Ramos (cell line): Measurements from ENCODE around the gene KCNN4.
"Not testable (repeated sequence)": the region's sequence is repeated elsewhere in the genome, so short reads cannot be mapped to it uniquely, and the experiment has no call there.

Experiments used
- in situ Hi-C: fragments of 300-500 bp; cut with MboI; formaldehyde crosslinking; loops from one replicate; pipeline ENCODE4 v1.14.3; 2022; ENCODE audit warnings: low sequenced_read_pairs; ENCODE audit not compliant: unreplicated experiment

Gene KCNN4

DNA sequence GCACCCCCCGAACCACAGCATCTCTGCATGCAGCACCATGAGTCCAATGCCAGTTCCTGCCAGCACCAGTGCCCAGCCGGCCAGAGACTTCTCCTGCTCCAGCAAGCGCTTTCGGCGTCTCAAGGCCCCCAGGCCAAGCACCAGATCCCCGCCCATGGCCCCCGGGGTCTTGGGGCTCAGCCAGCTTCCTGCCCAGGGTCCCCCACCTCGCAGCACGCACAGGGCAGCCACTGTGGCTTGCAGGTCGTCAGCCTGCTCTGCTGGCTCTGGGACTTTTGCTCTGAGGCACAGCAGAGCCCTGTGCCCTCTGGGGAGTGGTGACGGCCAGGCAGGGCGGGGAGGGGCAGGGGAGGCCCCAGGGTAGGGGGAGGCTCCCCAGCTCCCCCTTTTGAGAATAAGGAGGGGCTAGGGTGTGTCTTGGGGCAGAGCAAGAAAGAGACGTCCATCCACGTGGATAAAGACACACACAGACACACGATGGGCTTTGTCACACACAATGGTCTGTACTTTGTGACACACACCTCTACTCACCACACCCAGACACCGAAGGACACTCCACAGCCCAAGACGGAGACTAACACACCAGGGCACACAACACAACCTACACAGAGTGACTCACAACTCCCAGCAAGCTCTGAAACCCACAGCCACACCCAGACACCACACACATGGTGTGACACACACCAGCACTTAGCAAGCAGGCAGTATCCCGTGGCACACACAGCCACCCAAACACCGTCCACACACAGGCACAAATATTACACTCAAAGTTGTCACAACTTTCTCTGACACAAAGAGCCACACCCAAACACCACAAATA lies at the start of gene KCNN4:
KCNN4 (minus strand) TSS at position 268 of the 820 bp plus-strand sequence; CDS start at position 156, 112 bp downstream.
- in situ Hi-C loops = no loop called here

DNA sequence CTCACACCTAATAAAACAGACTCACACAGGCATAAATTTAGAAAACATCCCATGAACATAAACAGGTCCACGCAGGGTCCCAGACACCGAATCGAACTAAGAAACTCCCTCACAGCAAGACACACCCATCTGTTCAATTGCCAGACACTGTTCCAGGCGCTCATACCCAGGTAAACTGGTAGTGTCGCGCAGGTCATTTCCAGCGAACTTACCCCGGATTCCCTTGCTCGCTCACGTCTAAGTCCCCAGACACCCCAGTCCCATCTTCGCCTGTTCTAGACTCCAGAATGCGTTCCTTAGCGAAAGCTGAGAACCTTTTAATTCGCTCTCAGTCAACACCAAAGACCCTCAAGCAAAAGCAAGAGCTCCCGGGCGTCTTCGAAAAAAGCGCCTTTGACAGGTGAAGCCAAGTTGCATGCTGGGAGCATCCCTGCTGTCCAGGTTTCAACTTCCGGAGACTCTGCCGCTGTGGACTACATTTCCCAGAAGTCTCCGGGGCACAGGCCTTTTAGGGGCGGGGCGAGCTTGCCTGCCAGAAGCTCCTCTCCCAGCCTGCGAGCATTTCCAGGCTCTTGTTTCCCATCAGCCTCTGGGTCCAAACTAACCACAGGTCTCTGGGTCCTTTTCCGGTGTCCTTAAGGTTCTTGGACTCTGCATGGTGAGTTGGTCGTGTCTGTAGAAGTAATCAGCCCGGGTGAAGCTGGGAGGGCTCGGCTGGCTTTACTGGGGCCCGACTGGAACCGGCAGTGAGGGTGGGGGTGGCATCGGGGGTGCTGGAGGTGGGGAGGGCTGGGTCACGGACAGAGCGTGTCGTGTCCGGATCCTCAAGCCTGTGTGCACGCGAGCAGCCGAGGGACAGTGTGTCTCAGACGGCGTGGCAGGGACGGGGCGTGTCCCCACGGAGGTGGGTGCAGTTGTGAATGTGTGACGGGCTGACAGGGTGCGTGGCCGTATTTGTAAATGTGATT lies 46.3 kb upstream of the KCNN4 start, which contains the start of gene ZNF283:
ZNF283 (plus strand) TSS at position 535 of the 968 bp plus-strand sequence. CDS start 6,184 bp downstream, outside the sequence.
- in situ Hi-C loops = no loop called here

- in situ Hi-C loops = not testable (repeated sequence)
Measured at GRCh38 chr19:43824572-43824971, 43.8 kb upstream of the KCNN4 start.

GRCh38 chr19:43823856-43824255 lies 43.1 kb upstream of the KCNN4 start:
- in situ Hi-C loops = not testable (repeated sequence)

GRCh38 chr19:43820884-43821215 lies 40.1 kb upstream of the KCNN4 start:
- in situ Hi-C loops = no loop called here

DNA sequence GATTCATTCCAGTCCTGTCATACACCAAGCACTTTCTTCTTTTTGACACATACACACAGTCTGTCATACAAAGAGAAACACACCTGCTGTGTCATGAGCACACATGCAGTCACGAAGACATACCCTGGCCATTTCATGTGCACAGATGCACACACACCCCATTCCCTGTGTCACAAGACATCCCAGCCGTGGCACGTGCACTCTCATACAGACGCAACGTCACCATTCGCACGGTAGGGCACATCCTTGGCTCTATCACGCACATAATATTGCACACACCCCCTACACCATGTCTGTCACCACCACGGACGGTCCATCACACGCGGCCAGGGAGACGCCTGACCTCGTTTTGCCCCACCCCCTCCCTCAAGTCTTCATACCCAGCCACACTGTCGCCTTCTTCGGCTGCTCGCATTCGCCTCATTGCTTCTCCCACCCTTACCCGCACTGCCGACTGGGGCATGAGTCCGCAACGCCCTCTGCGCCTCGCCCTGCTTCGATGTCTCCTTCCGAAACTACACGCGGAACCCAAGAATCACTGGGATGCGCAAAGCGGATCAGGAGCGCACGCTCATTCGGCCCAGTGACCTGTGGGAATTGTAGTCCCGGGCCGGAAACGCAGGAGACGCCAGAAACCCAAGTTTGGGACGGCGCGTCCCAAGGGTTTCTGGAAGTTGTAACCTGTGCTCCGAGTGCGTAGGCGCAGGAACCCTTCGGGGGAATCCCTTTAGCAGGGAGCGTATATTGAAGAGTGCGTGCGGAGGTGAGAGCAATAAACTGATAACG lies 39.5 kb upstream of the KCNN4 start:
- in situ Hi-C loops = no loop called here

DNA sequence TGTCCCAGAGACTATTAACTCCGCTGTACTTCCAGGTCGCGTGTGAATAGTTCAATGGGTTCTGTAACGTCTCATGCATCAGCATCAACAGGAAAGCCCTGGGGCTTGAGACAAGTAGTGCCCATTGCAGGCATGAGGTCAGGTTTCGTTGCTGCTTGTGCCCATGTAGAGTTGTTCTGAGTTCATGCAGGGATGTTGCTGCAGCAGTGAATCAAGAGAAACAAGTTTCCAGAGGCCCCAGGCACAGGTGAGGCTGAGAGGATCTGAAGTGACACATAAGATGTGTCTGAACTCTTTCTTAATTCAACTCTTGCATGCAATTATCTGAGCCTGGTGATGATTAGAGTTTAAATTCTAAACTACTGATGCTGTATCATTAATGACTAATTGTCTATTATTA lies 37.7 kb upstream of the KCNN4 start:
- in situ Hi-C loops = no loop called here

DNA sequence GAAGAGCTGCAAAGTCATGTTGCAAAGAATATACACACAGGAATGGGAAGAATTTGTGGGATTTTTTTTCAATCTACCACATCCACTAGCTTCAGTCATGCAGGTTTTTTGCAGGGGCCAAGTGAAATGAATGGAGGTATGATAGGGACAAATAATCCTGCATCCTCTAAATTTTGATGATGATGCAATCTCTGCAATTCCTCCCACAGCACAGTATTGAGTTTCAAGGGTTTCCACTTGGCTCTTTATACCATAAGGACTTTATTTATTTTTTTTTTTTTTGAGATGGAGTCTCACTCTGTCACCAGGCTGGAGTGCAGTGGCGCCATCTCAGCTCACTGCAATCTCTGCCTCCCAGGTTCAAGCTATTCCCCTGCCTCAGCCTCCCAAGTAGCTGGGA lies 36.7 kb upstream of the KCNN4 start:
- in situ Hi-C loops = not testable (repeated sequence)

DNA sequence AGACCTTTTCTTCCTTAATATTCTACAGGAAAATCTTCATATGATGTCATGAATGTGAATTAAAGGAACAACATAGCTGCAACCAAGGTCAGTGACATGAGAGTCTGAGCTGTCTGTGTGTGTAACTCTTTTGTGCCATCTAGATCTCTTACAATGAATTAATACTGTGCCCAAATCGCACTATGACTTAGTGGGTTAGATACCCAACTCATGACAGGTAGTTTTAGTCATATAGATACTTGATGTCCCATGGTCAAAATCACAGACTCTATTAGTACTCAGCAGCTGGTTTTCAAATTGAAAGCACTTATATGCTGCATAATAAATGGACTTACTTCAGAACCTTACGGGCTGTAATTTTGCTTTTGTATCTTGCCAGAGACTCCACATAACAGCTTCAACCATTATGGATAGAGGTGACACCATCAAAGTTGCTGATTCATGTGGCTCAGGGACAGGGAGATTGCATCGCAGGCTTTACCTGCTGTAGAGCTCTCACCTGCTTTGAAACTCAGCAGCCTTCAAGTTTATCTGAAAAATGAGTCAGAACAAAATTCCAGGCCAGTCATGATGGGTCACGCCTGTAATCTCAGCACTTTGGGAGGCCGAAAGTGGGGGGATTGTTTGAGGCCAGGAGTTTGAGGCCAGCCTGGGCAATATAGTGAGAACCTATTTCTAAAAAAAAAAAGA lies 34.0 kb upstream of the KCNN4 start:
- in situ Hi-C loops = no loop called here

DNA sequence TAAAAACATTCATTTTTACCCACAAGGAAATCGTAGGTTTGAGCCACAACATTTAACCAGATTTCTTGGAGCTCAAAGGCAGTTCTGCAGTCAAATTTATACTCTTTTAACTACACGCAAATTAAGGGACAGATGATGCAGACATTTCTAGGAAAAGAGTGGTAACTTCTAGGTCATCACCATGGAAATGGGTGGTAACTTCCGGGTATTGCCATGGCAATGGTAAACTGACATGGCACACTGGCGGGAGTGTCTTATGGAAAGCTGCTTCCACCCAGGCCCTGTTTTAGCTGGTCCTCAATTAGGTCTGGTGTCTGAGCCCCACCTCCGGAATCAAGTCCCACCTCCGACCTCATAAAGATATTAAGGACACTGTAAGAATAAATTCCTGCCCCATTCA lies 31.9 kb upstream of the KCNN4 start:
- in situ Hi-C loops = no loop called here

- in situ Hi-C loops = no loop called here
Measured at GRCh38 chr19:43812259-43812658, 31.5 kb upstream of the KCNN4 start.

DNA sequence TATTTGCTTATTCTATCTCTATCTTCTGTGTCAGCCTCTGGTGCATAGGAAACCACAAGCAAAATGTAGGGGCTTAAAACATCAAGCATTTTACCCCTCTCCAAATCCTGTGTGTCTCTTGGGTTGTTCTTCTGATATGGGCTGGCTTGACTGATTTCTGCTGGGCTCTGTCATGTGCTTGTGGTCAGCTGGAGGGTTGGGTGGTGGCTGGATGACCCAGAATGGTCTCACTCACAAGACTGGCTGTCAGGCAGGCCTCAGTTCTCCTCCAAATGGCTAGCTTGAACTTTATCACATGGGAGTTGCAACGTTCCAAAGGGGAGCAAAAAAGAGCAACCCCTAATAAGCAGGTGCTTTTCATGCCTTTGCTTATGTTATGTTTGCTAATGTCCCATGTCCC lies 31.1 kb upstream of the KCNN4 start:
- in situ Hi-C loops = no loop called here

DNA sequence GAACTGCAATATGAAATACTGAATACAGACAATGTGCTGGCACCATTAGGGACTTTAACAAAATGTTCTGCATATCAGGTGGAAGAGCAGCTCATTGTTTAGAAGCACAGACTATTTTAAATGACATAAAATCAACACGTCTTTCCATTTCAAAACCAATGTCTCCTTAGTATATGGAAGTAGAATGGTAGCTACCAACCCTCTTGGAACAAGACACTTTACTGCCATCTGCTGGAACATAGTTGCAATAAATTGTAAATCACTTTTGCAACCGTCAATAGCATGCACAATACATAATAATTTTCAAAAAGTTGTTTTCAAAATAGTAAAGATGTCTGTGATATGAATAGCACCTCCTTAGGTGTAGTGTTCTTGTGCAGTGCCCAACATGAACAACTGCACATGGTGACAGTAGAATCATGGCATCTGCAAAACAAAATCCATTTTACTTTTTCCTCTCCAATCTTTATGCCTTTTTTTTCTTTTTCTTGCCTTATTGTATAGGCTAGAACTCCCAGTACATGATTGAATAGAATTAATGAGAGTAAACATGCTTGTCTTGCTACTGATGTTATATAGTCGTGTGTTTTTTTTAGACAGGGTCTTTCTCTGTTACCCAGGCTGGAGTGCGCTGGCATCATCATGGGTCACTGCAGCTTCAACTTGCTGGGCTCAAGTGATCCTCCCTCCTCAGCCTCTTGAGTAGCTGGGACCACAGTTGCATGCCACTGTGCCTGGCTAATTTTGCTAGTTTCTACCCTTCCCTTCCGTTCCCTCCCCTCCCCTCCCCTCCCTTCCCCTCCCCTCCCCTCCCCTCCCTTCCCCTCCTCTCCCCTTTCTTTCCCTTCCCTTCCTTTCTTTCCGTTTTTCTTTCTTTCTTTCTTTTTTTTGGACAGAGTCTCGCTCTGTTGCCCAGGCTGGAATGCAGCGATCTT lies 29.3 kb upstream of the KCNN4 start:
- in situ Hi-C loops = no loop called here

DNA sequence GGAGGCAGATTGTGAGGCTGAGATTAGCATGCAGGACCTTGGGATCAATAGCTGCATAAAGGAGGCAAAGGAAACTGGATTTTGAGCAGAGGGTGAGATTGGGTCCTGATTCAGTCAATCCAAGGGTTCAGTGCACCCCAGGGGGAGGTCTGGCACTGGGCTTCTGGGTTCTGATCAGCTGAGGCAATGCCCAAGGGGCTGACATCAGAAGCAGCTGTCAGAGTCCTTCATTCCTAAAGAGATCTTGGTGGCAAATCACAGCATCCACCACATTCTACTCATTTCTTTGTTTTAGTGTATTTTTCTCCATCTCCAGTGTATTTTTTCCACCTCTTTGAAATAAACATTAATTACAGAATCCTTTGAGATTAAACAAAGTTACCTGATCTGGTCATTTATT lies 26.9 kb upstream of the KCNN4 start:
- in situ Hi-C loops = no loop called here

DNA sequence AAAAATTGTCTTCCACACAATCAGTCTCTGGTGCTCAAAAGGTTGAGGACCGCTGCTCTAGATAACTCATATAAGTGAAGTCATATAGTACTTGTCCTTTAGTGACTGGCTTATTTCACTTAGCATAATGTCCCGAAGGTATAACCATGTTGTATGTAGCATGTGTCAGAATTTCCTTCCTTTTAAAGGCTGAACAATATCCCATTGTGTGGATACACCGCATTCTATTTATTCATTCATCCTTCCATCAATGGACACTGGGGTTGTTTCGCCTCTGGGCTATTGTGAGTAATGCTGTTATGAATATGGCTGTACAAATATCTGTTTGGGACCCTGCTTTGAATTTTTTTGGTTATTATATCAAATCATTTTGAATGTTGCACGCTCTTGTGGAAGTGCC lies 26.1 kb upstream of the KCNN4 start:
- in situ Hi-C loops = no loop called here

- in situ Hi-C loops = not testable (repeated sequence)
Measured at GRCh38 chr19:43806401-43806800, 25.6 kb upstream of the KCNN4 start.

GRCh38 chr19:43804432-43804831 lies 23.7 kb upstream of the KCNN4 start:
- in situ Hi-C loops = no loop called here

GRCh38 chr19:43802216-43802951 lies 21.6 kb upstream of the KCNN4 start, which contains the start of gene LYPD5:
TSS of gene LYPD5 (minus strand) at chr19:43802447. CDS start at chr19:43802380, 67 bp downstream.
- in situ Hi-C loops = no loop called here
